Loucy (cell line): ENCODE data around the gene CTXN3.

ENCODE experiments used
- H2AFZ ChIP-seq: fragments of 200-600 bp; sonication (generic); 2 replicates; pipeline ENCODE4 v1.6.0; 2016; ENCODE audit warnings: antibody characterized with exemption, mild to moderate bottlenecking, low read length, moderate library complexity
- H3F3A ChIP-seq: fragments of 200-600 bp; 2 replicates; pipeline ENCODE4 v1.6.0; 2016; ENCODE audit warnings: antibody characterized with exemption, low read depth, mild to moderate bottlenecking
- H3K27me3 ChIP-seq: fragments of 200-600 bp; sonication (generic); 2 replicates; pipeline ENCODE4 v1.6.1; 2014; ENCODE audit warnings: low read length, mild to moderate bottlenecking; ENCODE audit not compliant: insufficient read depth, poor library complexity, severe bottlenecking
- H3K36me3 ChIP-seq: fragments of 200-600 bp; sonication (generic); 2 replicates; pipeline ENCODE4 v1.6.1; 2016; ENCODE audit warnings: low read length; ENCODE audit not compliant: insufficient read depth
- H3K4me1 ChIP-seq: fragments of 200-600 bp; sonication (generic); 2 replicates; pipeline ENCODE4 v1.5.1; 2014; ENCODE audit warnings: low read length, mild to moderate bottlenecking; ENCODE audit not compliant: insufficient read depth, poor library complexity, severe bottlenecking
- H3K4me2 ChIP-seq: fragments of 200-600 bp; sonication (generic); 2 replicates; pipeline ENCODE4 v1.6.0; 2014; ENCODE audit warnings: antibody characterized with exemption, low read length, low read depth, mild to moderate bottlenecking; ENCODE audit not compliant: poor library complexity, severe bottlenecking
- H3K4me3 ChIP-seq: fragments of 200-600 bp; sonication (generic); 2 replicates; pipeline ENCODE4 v1.5.1; 2014; ENCODE audit warnings: low read length, mild to moderate bottlenecking, mixed read lengths; ENCODE audit not compliant: poor library complexity, severe bottlenecking
- H3K79me2 ChIP-seq: fragments of 200-600 bp; sonication (generic); 2 replicates; pipeline ENCODE4 v1.6.1; 2014; ENCODE audit warnings: low read length; ENCODE audit not compliant: insufficient read depth
- H3K9ac ChIP-seq: fragments of 200-600 bp; sonication (generic); 2 replicates; pipeline ENCODE4 v1.6.0; 2014; ENCODE audit warnings: mild to moderate bottlenecking, low read depth, low read length, moderate library complexity; ENCODE audit not compliant: poor library complexity, severe bottlenecking
- H3K9me2 ChIP-seq: fragments of 200-600 bp; sonication (generic); replicated peaks from 2 replicates; pipeline ENCODE4 v1.6.1; 2016; ENCODE audit warnings: low read depth, low read length, mixed read lengths
- H3K9me3 ChIP-seq: fragments of 200-600 bp; sonication (generic); 2 replicates; pipeline ENCODE4 v1.6.1; 2014; ENCODE audit warnings: mild to moderate bottlenecking, antibody characterized with exemption, low read length, low read depth; ENCODE audit not compliant: insufficient read depth
- H4K20me1 ChIP-seq: fragments of 200-600 bp; sonication (generic); 2 replicates; pipeline ENCODE4 v1.6.0; 2014; ENCODE audit warnings: antibody characterized with exemption, low read length, mild to moderate bottlenecking; ENCODE audit not compliant: insufficient read depth, poor library complexity, severe bottlenecking
- CTCF ChIP-seq: fragments of 200-600 bp; sonication (generic); conservative IDR thresholded peaks from 2 replicates; pipeline ENCODE4 v1.5.1; 2014; ENCODE audit warnings: mild to moderate bottlenecking, antibody characterized with exemption, low read length
- EZH2phosphoT487 ChIP-seq: fragments of 200-600 bp; IDR thresholded peaks from 2 replicates; pipeline ENCODE4 v1.6.1; 2018; ENCODE audit warnings: antibody characterized with exemption, mild to moderate bottlenecking, moderate library complexity, borderline replicate concordance

The CTXN3 gene

GRCh38 chr5:127707209-127707608, 58.3 kb downstream of the CTXN3 start:
- no peak overlapping the region for H3K4me3 ChIP-seq
- H3K9ac ChIP-seq = no peak overlapping the region
- no peaks in the 10 kb centered on the region for H3K79me2 ChIP-seq
- no peak overlapping the region for H2AFZ ChIP-seq
- no peak overlapping the region for H3K4me2 ChIP-seq
- H4K20me1 ChIP-seq = no peaks in the 10 kb centered on the region
- H3F3A ChIP-seq = no peaks in the 10 kb centered on the region
- no peaks in the 10 kb centered on the region for H3K4me1 ChIP-seq
- H3K36me3 ChIP-seq = no peaks in the 10 kb centered on the region
- no peak for TF ChIP-seq EZH2phosphoT487
- TF ChIP-seq CTCF = no peak
- no peaks in the 10 kb centered on the region for H3K9me3 ChIP-seq
- no peaks in the 10 kb centered on the region for H3K9me2 ChIP-seq
- no peaks in the 10 kb centered on the region for H3K27me3 ChIP-seq
